Spleen (tissue), 11 donors: ENCODE results near the gene ELF2. TPM values are rescaled to one million over a fixed set of nuclear protein-coding genes. Genes with fewer than 3 reads are reported as not detected.
"Not testable (repeated sequence)": the region's sequence is repeated elsewhere in the genome, so short reads cannot be mapped to it uniquely, and the experiment has no call there.

Source experiments
- DNase-seq: peaks from one replicate; pipeline ENCODE4 v3.0.0-alpha.2; 2020
- H3K27ac ChIP-seq, 8 donors: fragments of 200-600 bp; sonication (generic) in 7 of 8; 1 replicate in 4 of 8; 2 replicates in 4 of 8; pipeline versions ENCODE4 v1.5.0 to v1.8.0; 2016 to 2021; ENCODE audit warnings: inconsistent platforms in 4 of 8, mild to moderate bottlenecking in 4 of 8, moderate library complexity in 1 of 8
- H3K27me3 ChIP-seq, 7 donors: fragments of 200-600 bp; sonication (generic) in 6 of 7; replicated peaks in 1 of 7; 1 replicate in 4 of 7; 2 replicates in 3 of 7; pipeline versions ENCODE4 v1.5.0 to v1.8.0; 2016 to 2021; ENCODE audit warnings: inconsistent platforms in 3 of 7, mild to moderate bottlenecking in 1 of 7
- H3K36me3 ChIP-seq, 6 donors: fragments of 200-600 bp; sonication (generic) in 5 of 6; 1 replicate in 4 of 6; 2 replicates in 2 of 6; pipeline versions ENCODE4 v1.5.0 to v1.8.0; 2016 to 2021; ENCODE audit warnings: inconsistent platforms in 2 of 6
- H3K4me1 ChIP-seq, 6 donors: fragments of 200-600 bp; sonication (generic) in 5 of 6; 1 replicate in 3 of 6; 2 replicates in 3 of 6; pipeline versions ENCODE4 v1.5.0 to v1.8.0; 2016 to 2021; ENCODE audit warnings: inconsistent platforms in 3 of 6
- H3K4me3 ChIP-seq, 8 donors: fragments of 200-600 bp; sonication (generic) in 7 of 8; 1 replicate in 4 of 8; 2 replicates in 4 of 8; pipeline versions ENCODE4 v1.5.0 to v1.8.0; 2016 to 2021; ENCODE audit warnings: inconsistent platforms in 4 of 8, mild to moderate bottlenecking in 4 of 8, moderate library complexity in 2 of 8
- H3K9me3 ChIP-seq, 8 donors: fragments of 200-600 bp; sonication (generic) in 7 of 8; 1 replicate in 4 of 8; 2 replicates in 4 of 8; pipeline versions ENCODE4 v1.5.0 to v1.8.0; 2016 to 2021; ENCODE audit warnings: inconsistent platforms in 4 of 8
- POLR2A ChIP-seq, 3 donors: fragments of 450-650 bp; IDR thresholded peaks; one replicate each; pipeline ENCODE4 v1.5.1; 2017; ENCODE audit warnings: antibody characterized with exemption in 3 of 3, mild to moderate bottlenecking in 1 of 3
- POLR2AphosphoS5 ChIP-seq, 3 donors: sonication (generic); formaldehyde crosslinking; IDR thresholded peaks; one replicate each; pipeline ENCODE4 v1.5.1; 2017; ENCODE audit warnings: antibody characterized with exemption in 3 of 3
- WGBS, 5 donors: extraction: QIAGEN DNeasy Blood & Tissue Kit in 3 of 5; methylation state at CpG; one replicate each; pipeline versions ENCODE4 v1.1.5 to v1.1.7; 2013 to 2018; 5-methylcytosine and 5-hydroxymethylcytosine counted together
- intact Hi-C: fragments of 100-400 bp; cut with DNase I; formaldehyde crosslinking; loops from one replicate; pipeline ENCODE4 v1.15.0; 2023; ENCODE audit warnings: low total_unique reads
- polyA plus RNA-seq, 3 donors: library from polyadenylated mRNA; stranded (reverse); fragments of 200-250 nt; gene quantifications; one replicate each; pipeline ENCODE4 v1.2.1, GENCODE V29; 2013
- total RNA-seq, 7 donors: library from RNA; depleted of rRNA in 3 of 7; stranded (reverse); fragments of >200 nt in 3 of 7; fragmentation: NEBNext Ultra II Directional in 4 of 7; extraction: Animal tissue kit (Norgen Biotek cat#: 25700) in 4 of 7; gene quantifications; one replicate each; pipeline versions ENCODE4 v1.1.0 to v1.2.1, GENCODE V29; 2016 to 2021
- TF ChIP-seq, protein P1 (sequence below), 11 experiments: fragments of 200-600 bp in 7 of 11; fragments of 450-650 bp in 4 of 11; sonication (generic) in 4 of 11; IDR thresholded peaks in 8 of 11; conservative IDR thresholded peaks in 3 of 11; 1 replicate in 7 of 11; 2 replicates in 4 of 11; pipeline versions ENCODE4 v1.4.0 to v1.8.0; 2016 to 2021; ENCODE audit warnings: antibody characterized with exemption in 11 of 11, inconsistent platforms in 4 of 11, mild to moderate bottlenecking in 1 of 11
- donor health status: healthy with polysubstance abuse.
- donor health status: DM: no; HTN: no; CAD: no; lungs with moderate emphysema.
- donor health status: DM: no; HTN: no; CAD: no.
- donor health status: Bipolar disorder and iron deficiency.
- donor health status: healthy.
- donor health status: DM: no; HTN: no; CAD: no.
- donor health status: DM: yes; HTN: yes; CAD: no.

The ELF2 gene
- total and polyA plus RNA-seq, 10 donors, result 13.0 to 85.8 (median 62.2) TPM

DNA sequence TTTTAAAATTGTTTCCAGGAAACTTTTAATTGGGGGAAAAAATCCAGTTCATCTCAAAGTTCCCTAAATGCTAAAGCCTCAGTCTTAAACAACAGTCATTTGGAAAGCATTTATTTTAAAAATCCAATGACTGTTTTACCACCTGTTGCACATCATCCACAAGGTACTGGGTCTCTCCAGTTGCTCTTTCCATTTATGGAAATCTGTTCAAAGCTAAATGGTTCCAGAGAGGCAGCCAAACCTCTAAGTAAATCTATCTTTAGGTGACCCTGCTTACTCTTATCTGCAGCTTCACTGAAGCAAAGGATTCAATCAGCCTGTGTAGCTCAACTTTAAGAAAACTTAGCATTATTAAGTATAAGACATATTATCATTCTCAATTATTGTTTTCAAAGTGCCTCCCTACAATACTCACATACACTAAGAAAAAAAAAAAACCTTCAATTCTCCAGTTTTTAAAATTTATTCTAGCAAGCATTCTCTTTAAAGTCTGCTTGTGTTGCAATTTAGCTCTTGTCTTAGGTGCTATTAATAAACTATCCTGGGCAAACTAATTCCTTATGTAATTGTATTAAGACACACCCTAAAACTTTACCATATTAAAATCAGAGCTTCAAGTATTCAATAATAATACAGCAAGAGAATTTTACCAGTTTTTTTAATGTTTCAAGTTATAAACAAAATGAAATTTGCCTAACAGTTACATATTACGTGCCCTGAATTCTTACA, 100.8 kb downstream of the ELF2 start:
- peaks cover 26 to 91% (median 73%) of the 10 kb centered on the region in 6 donors for H3K4me1 ChIP-seq
- intact Hi-C loops, result no loop called here
- 75 to 92% (median 89%) methylated on average over 1 of the region's 1 CpG for WGBS, 5 donors
- TF ChIP-seq, protein P1, sequence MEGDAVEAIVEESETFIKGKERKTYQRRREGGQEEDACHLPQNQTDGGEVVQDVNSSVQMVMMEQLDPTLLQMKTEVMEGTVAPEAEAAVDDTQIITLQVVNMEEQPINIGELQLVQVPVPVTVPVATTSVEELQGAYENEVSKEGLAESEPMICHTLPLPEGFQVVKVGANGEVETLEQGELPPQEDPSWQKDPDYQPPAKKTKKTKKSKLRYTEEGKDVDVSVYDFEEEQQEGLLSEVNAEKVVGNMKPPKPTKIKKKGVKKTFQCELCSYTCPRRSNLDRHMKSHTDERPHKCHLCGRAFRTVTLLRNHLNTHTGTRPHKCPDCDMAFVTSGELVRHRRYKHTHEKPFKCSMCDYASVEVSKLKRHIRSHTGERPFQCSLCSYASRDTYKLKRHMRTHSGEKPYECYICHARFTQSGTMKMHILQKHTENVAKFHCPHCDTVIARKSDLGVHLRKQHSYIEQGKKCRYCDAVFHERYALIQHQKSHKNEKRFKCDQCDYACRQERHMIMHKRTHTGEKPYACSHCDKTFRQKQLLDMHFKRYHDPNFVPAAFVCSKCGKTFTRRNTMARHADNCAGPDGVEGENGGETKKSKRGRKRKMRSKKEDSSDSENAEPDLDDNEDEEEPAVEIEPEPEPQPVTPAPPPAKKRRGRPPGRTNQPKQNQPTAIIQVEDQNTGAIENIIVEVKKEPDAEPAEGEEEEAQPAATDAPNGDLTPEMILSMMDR (IDR thresholded peaks at IDR 0.05 in 8 of 11, conservative IDR thresholded peaks at IDR 0.05 in 3 of 11), result no peak
- no peak for TF ChIP-seq POLR2AphosphoS5 (IDR thresholded peaks at IDR 0.05)
- no peak for TF ChIP-seq POLR2A (IDR thresholded peaks at IDR 0.05)
- DNase-seq, result no peak
- H3K9me3 ChIP-seq, result no peaks in the 10 kb centered on the region
- H3K27me3 ChIP-seq, result no peaks in the 10 kb centered on the region
- no peak overlapping the region for H3K4me3 ChIP-seq
- peaks cover 0 to 39% (median 15%) of the 10 kb centered on the region in 6 donors for H3K36me3 ChIP-seq
- H3K27ac ChIP-seq, result no peak overlapping the region

DNA sequence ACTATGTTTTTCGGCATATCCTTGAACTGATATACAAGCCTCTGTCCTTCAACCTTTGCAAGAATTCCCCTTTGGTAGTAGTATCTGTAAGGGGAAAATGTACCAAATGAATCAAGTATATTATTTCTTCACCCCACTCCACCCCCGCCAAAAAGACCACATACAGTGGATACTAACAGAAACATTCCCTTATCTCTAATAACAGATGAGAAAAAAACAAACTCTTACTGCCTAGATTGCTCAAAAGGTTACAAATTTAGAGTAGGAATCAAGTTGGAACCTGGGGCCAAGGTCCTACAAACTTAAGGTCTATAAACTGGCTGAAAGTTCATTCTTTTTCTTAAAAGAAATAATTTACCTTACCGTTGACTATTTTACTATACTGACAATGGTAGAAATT, 116.4 kb downstream of the ELF2 start:
- no peaks in the 10 kb centered on the region for H3K9me3 ChIP-seq
- TF ChIP-seq, protein P1 (IDR thresholded peaks at IDR 0.05 in 8 of 11, conservative IDR thresholded peaks at IDR 0.05 in 3 of 11), result no peak
- TF ChIP-seq POLR2A (IDR thresholded peaks at IDR 0.05) (no peak), POLR2AphosphoS5 (IDR thresholded peaks at IDR 0.05) (no peak)
- H3K27me3 ChIP-seq, result no peaks in the 10 kb centered on the region
- no peak overlapping the region for H3K27ac ChIP-seq
- DNase-seq, result no peak
- H3K36me3 ChIP-seq, result peaks cover 0 to 100% (median 77%) of the 10 kb centered on the region in 6 donors
- no peak overlapping the region for H3K4me3 ChIP-seq
- peaks cover 0 to 17% (median 3%) of the 10 kb centered on the region in 6 donors for H3K4me1 ChIP-seq
- WGBS, 5 donors, result 79 to 96% (median 95%) methylated on average over 3 of the region's 3 CpGs
- intact Hi-C loops, result no loop called here

DNA sequence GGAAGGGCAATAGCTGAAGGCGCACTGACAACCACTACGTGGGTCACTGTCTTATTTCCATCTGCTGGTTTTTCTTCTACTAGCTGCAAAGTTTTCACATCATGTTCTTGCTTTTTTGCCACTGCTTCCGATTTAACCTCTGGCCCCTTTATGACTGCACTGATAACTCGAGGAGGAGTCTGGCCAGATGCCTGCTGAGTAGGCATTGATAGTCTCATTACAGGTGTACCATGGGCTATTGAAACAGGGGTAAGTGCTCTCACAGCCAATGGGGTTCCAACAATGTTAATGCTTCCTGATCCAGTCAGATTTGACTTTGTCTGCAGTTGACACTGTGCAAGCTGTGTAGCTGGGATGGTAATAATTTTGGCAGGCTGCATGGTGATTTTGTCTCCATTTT, 118.0 kb downstream of the ELF2 start:
- TF ChIP-seq POLR2AphosphoS5 (IDR thresholded peaks at IDR 0.05), result peak in 1 of 3 donors; percentile 15
- H3K4me3 ChIP-seq, H3K9me3 ChIP-seq, intact Hi-C loops, H3K27ac ChIP-seq, H3K27me3 ChIP-seq, DNase-seq: not testable (repeated sequence)
- H3K4me1 ChIP-seq, result peaks cover 0 to 28% (median 7%) of the 10 kb centered on the region in 6 donors
- 71 to 87% (median 86%) methylated on average over 4 of the region's 4 CpGs for WGBS, 5 donors
- peaks cover 0 to 100% (median 75%) of the 10 kb centered on the region in 6 donors for H3K36me3 ChIP-seq

DNA sequence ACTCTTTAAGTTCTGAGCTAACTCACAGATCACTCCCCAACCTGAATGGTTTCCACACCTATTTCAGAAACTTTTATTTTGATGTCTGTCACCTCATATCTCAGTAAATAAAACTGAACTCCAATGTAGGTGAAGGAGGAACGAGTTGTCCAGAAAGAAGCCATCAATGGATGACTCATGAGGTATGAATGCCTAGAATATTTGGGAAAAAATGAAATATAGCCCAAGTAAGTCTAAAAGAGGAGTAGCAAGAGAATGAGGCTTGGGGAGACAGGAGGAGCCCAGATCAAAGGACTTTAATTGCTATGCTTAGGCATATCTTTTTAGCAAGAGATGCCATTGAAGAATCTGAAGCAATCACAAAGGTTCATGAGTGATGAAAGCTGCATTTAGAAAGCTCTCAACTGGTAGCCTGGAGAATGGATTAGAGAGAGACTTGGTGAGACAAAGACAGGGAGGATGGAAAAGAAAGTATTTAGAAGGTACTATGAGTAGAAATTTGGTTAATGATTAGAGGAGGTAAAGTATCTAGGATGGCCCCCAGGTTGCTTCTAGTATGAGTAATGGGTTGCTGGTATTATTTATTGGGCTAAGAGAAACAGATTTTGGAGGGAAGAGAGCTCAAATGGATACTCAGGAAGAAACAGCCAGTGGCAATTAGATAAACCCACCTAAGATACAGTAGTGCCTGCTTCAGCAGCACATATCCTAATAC, 122.1 kb downstream of the ELF2 start:
- Histone ChIP-seq H3K27me3 (no peaks in the 10 kb centered on the region), H3K36me3 (peaks cover 0 to 100% (median 51%) of the 10 kb centered on the region in 6 donors), H3K9me3 (no peaks in the 10 kb centered on the region), H3K4me3 (no peak overlapping the region), H3K27ac (no peak overlapping the region), H3K4me1 (peaks cover 0 to 36% (median 8%) of the 10 kb centered on the region in 6 donors)
- no peak for DNase-seq
- WGBS, 5 donors, result 73 to 81% (median 79%) methylated on average over 1 of the region's 1 CpG
- no peak for TF ChIP-seq POLR2A (IDR thresholded peaks at IDR 0.05)
- TF ChIP-seq POLR2AphosphoS5 (IDR thresholded peaks at IDR 0.05), result no peak
- TF ChIP-seq, protein P1 (IDR thresholded peaks at IDR 0.05 in 8 of 11, conservative IDR thresholded peaks at IDR 0.05 in 3 of 11), result no peak
- intact Hi-C loops, result no loop called here
